Measurements from ENCODE around the gene NFIA.

The NFIA gene

GRCh38 chr1:61375082-61375880 is 292.9 kb downstream of the NFIA start:
- no peak overlapping the region for H3K4me3 ChIP-seq (ENCODE audit: low read length)
- TF ChIP-seq, protein P1, sequence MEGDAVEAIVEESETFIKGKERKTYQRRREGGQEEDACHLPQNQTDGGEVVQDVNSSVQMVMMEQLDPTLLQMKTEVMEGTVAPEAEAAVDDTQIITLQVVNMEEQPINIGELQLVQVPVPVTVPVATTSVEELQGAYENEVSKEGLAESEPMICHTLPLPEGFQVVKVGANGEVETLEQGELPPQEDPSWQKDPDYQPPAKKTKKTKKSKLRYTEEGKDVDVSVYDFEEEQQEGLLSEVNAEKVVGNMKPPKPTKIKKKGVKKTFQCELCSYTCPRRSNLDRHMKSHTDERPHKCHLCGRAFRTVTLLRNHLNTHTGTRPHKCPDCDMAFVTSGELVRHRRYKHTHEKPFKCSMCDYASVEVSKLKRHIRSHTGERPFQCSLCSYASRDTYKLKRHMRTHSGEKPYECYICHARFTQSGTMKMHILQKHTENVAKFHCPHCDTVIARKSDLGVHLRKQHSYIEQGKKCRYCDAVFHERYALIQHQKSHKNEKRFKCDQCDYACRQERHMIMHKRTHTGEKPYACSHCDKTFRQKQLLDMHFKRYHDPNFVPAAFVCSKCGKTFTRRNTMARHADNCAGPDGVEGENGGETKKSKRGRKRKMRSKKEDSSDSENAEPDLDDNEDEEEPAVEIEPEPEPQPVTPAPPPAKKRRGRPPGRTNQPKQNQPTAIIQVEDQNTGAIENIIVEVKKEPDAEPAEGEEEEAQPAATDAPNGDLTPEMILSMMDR (conservative IDR thresholded peaks at IDR 0.05; ENCODE audit: low read depth, low read length), result no peak
- no peak for DNase-seq (ENCODE audit: low read depth)

- no peak overlapping the region for H3K4me3 ChIP-seq (ENCODE audit: low read length)
- TF ChIP-seq, protein P1 (conservative IDR thresholded peaks at IDR 0.05; ENCODE audit: low read depth, low read length), result no peak
- DNase-seq (ENCODE audit: low read depth), result no peak
These were observed 293.8 kb downstream of the NFIA start for GRCh38 chr1:61376151-61376550.

GRCh38 chr1:61377242-61377958 is 295.0 kb downstream of the NFIA start:
- no peak overlapping the region for H3K4me3 ChIP-seq (ENCODE audit: low read length)
- TF ChIP-seq, protein P1 (conservative IDR thresholded peaks at IDR 0.05; ENCODE audit: low read depth, low read length), result no peak
- no peak for DNase-seq (ENCODE audit: low read depth)

- no peak overlapping the region for H3K4me3 ChIP-seq (ENCODE audit: low read length)
- TF ChIP-seq, protein P1 (conservative IDR thresholded peaks at IDR 0.05; ENCODE audit: low read depth, low read length), result no peak
- no peak for DNase-seq (ENCODE audit: low read depth)
These were observed 296.3 kb downstream of the NFIA start for GRCh38 chr1:61378494-61379180.

GRCh38 chr1:61379693-61380092 is 297.3 kb downstream of the NFIA start:
- TF ChIP-seq, protein P1 (conservative IDR thresholded peaks at IDR 0.05; ENCODE audit: low read depth, low read length), result no peak
- DNase-seq (ENCODE audit: low read depth), result no peak
- no peak overlapping the region for H3K4me3 ChIP-seq (ENCODE audit: low read length)

- H3K4me3 ChIP-seq (ENCODE audit: low read length), result no peak overlapping the region
- TF ChIP-seq, protein P1 (conservative IDR thresholded peaks at IDR 0.05; ENCODE audit: low read depth, low read length), result no peak
- DNase-seq (ENCODE audit: low read depth), result no peak
These were observed 298.2 kb downstream of the NFIA start for GRCh38 chr1:61380561-61380960.
